GM18870 (cell line): ENCODE results near the gene C8G.

Source experiments
- ATAC-seq: cut with Tn5 transposase; IDR thresholded peaks from one replicate; pipeline ENCODE4 v1.9.1; 2021; ENCODE audit warnings: moderate library complexity; ENCODE audit not compliant: unreplicated experiment

C8G gene

GRCh38 chr9:136964833-136965422, 19.9 kb downstream of the C8G start:
- no peak for ATAC-seq

GRCh38 chr9:136965771-136966484, 20.9 kb downstream of the C8G start:
- no peak for ATAC-seq

- no peak for ATAC-seq
Observed at GRCh38 chr9:136968333-136969127, 23.5 kb downstream of the C8G start.

- ATAC-seq = no peak
Observed at GRCh38 chr9:136969150-136969549, 24.1 kb downstream of the C8G start.

GRCh38 chr9:136969774-136970173, 24.7 kb downstream of the C8G start:
- no peak for ATAC-seq

- ATAC-seq = no peak
Observed at GRCh38 chr9:136970361-136970760, 25.3 kb downstream of the C8G start.

- no peak for ATAC-seq
Observed at GRCh38 chr9:136971746-136972145, 26.7 kb downstream of the C8G start.

- ATAC-seq = no peak
Observed at GRCh38 chr9:136972335-136972734, 27.3 kb downstream of the C8G start.

GRCh38 chr9:136972743-136973142, 27.7 kb downstream of the C8G start:
- ATAC-seq = no peak

- no peak for ATAC-seq
Observed at GRCh38 chr9:136973618-136974617, 28.9 kb downstream of the C8G start.

GRCh38 chr9:136974817-136975535, 29.9 kb downstream of the C8G start:
- ATAC-seq = no peak

- ATAC-seq = no peak
Observed at GRCh38 chr9:136975644-136976043, 30.6 kb downstream of the C8G start.

- ATAC-seq = no peak
Observed at GRCh38 chr9:136977223-136977622, 32.2 kb downstream of the C8G start, which contains the start of gene PTGDS. TSS of gene PTGDS (plus strand) at chr9:136977504. CDS start at chr9:136977579, 75 bp downstream.

- ATAC-seq = no peak
Observed at GRCh38 chr9:136977649-136978072, 32.6 kb downstream of the C8G start.

- ATAC-seq = no peak
Observed at GRCh38 chr9:136978073-136978864, 33.2 kb downstream of the C8G start.

- no peak for ATAC-seq
Observed at GRCh38 chr9:136978865-136979544, 34.0 kb downstream of the C8G start.

GRCh38 chr9:136979769-136980587, 34.9 kb downstream of the C8G start:
- ATAC-seq = no peak
